ENCODE results near the gene PTPN2. TPM values are rescaled to one million over a fixed set of nuclear protein-coding genes. Genes with fewer than 3 reads are reported as not detected.
"Not testable (repeated sequence)": the region's sequence is repeated elsewhere in the genome, so short reads cannot be mapped to it uniquely, and the experiment has no call there.

PTPN2 gene
- total RNA-seq, 4 donors from 2014 or later: 33.1 to 45.3 (median 37.7) TPM

DNA sequence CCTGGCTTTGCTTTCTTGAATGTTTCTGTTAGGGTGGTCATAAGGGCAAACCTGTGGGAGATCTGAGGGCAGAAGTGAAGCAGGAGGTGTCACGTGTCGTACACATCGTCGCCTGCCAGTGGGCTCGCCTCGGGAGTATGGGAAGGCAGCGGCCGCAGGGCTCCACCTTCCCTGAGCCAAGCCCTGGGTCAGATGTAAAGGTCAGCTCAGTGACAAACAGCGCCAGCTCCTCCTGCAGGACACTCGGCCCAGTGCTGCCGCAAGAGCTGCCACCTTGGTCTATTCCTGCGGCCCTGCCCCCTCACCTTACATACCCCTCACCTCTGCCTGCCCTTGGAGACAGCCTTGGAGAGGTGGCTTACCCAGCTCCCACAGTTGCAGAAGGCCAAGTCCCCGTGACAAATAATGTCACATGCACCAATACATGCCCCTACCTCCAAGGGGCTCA lies 117.0 kb downstream of the PTPN2 start:
- no peak for TF ChIP-seq POLR2A (IDR thresholded peaks at IDR 0.05)
- no peak for TF ChIP-seq CTCF (IDR thresholded peaks at IDR 0.05)
- no peak for DNase-seq

DNA sequence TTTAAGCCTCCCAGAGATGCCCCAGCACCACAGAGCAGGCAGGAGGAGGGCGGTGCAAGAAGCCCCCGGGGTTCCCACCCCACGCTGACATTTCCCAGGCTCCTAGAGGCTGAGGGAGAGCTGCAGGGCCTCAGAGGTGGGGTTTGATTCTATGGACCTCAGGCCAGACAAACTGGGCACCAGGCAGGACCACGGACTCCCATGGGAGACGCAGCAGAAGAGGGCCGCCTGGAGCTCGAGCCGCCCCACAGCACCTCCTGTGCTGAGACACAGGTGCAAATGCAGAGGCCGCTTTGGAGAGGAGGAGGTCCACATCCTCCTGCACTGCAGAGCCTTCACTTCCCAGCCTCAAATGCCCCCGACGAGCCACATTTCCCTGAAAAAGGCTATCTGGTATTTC lies 118.5 kb downstream of the PTPN2 start:
- DNase-seq: no peak
- H3K27ac ChIP-seq: no peak overlapping the region
- intact Hi-C loops (cut with DNase I): no loop called here
- H3K9me3 ChIP-seq: no peaks in the 10 kb centered on the region
- TF ChIP-seq POLR2A (IDR thresholded peaks at IDR 0.05): no peak
- TF ChIP-seq CTCF (IDR thresholded peaks at IDR 0.05): no peak
- no peaks in the 10 kb centered on the region for H3K27me3 ChIP-seq
- H3K4me3 ChIP-seq (replicated peaks in 1 of 3): no peak overlapping the region
- H3K36me3 ChIP-seq: no peaks in the 10 kb centered on the region
- 90 to 92% methylated on average over 9 to 11 of the region's 11 CpGs for WGBS, 2 donors
- no peaks in the 10 kb centered on the region for H3K4me1 ChIP-seq

More for the DNA sequence above, 117.0 kb downstream of the PTPN2 start:
- 38 to 56% methylated on average over 11 to 13 of the region's 13 CpGs for WGBS, 2 donors
- intact Hi-C loops (cut with DNase I): no loop called here
- no peaks in the 10 kb centered on the region for H3K4me1 ChIP-seq
- H3K36me3 ChIP-seq: no peaks in the 10 kb centered on the region
- no peak overlapping the region for H3K4me3 ChIP-seq (replicated peaks in 1 of 3)
- no peaks in the 10 kb centered on the region for H3K9me3 ChIP-seq
- H3K27me3 ChIP-seq: no peaks in the 10 kb centered on the region
- H3K27ac ChIP-seq: no peak overlapping the region

DNA sequence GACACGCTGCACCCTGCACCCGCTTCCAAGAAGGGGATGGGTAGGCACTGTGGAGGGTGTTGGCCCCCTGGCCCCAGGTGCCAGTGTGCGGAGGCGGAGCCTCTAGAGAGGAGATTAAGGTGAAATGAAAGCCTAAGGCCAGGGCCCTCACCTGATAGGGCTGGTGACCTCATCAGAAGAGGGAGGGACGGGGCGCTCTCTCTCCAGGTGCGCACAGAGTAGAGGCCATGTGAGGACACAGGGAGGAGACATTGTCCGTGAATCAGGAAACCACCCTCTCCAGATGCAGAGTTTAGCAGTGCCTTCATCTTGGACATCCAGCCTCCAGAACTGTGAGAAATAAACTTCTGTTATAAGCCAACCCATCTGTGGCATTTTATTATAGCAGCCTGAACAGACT lies 118.9 kb downstream of the PTPN2 start:
- intact Hi-C loops (cut with DNase I): no loop called here
- Histone ChIP-seq H3K27me3 (no peaks in the 10 kb centered on the region), H3K9me3 (no peaks in the 10 kb centered on the region), H3K27ac (no peak overlapping the region), H3K4me3 (replicated peaks in 1 of 3) (no peak overlapping the region), H3K4me1 (no peaks in the 10 kb centered on the region), H3K36me3 (no peaks in the 10 kb centered on the region)
- no peak for TF ChIP-seq POLR2A (IDR thresholded peaks at IDR 0.05)
- no peak for TF ChIP-seq CTCF (IDR thresholded peaks at IDR 0.05)
- DNase-seq: no peak
- 81 to 93% methylated on average over 8 of the region's 8 CpGs for WGBS, 2 donors

GRCh38 chr18:12758566-12758965 lies 125.5 kb downstream of the PTPN2 start:
- H3K27ac ChIP-seq; DNase-seq; H3K27me3 ChIP-seq; intact Hi-C loops (cut with DNase I); H3K4me1 ChIP-seq; H3K9me3 ChIP-seq; H3K4me3 ChIP-seq (replicated peaks in 1 of 3); H3K36me3 ChIP-seq: not testable (repeated sequence)
- 87 to 95% methylated on average over 3 of the region's 3 CpGs for WGBS, 2 donors

- WGBS, 2 donors: 94 to 96% methylated on average over 14 of the region's 14 CpGs
- intact Hi-C loops (cut with DNase I): not testable (repeated sequence)
These were observed 127.3 kb downstream of the PTPN2 start for GRCh38 chr18:12756619-12757239.

GRCh38 chr18:12755606-12756005 lies 128.4 kb downstream of the PTPN2 start:
- H3K4me1 ChIP-seq; H3K27me3 ChIP-seq; intact Hi-C loops (cut with DNase I); DNase-seq; H3K9me3 ChIP-seq; H3K4me3 ChIP-seq (replicated peaks in 1 of 3); H3K36me3 ChIP-seq; H3K27ac ChIP-seq: not testable (repeated sequence)
- 98 to 100% methylated on average over 1 to 6 of the region's 6 CpGs for WGBS, 2 donors

More at GRCh38 chr18:12756619-12757239, 127.3 kb downstream of the PTPN2 start:
- DNase-seq; H3K9me3 ChIP-seq; H3K27me3 ChIP-seq; H3K4me3 ChIP-seq (replicated peaks in 1 of 3); H3K36me3 ChIP-seq; H3K4me1 ChIP-seq; H3K27ac ChIP-seq: not testable (repeated sequence)
